GM12878 (cell line): Measurements from ENCODE around the gene ZNF559. TPM values are rescaled to one million over a fixed set of nuclear protein-coding genes. Genes with fewer than 3 reads are reported as not detected.
A peak's percentile ranks its signal among the peaks of the same experiment; 100 is the strongest.

Source experiments
- BHLHE40 ChIP-seq, 2 experiments: fragments of 450-650 bp in 1 of 2; IDR thresholded peaks; 2 replicates each; pipeline ENCODE4 v1.6.1; 2011 to 2017; ENCODE audit warnings: low read depth in 2 of 2, borderline replicate concordance in 1 of 2, improper control_type of control experiment in 1 of 2, low read length in 1 of 2, mild to moderate bottlenecking in 1 of 2
- DPF2 ChIP-seq: fragments of 450-650 bp; IDR thresholded peaks from 2 replicates; pipeline ENCODE4 v1.6.1; 2017; ENCODE audit warnings: mild to moderate bottlenecking
- EED ChIP-seq: sonication (generic); IDR thresholded peaks from 2 replicates; pipeline ENCODE4 v1.6.1; 2016; ENCODE audit warnings: antibody characterized with exemption, low read depth
- EGR1 ChIP-seq, 2 experiments: IDR thresholded peaks; 1 replicate in 1 of 2; 2 replicates in 1 of 2; pipeline ENCODE4 v1.6.1; 2011 to 2012; ENCODE audit warnings: low read depth in 2 of 2, low read length in 2 of 2, borderline replicate concordance in 1 of 2, mild to moderate bottlenecking in 1 of 2, moderate library complexity in 1 of 2
- FOS ChIP-seq: IDR thresholded peaks from 3 replicates; pipeline ENCODE4 v1.6.1; 2011; ENCODE audit warnings: borderline replicate concordance; ENCODE audit not compliant: insufficient read length; ENCODE audit errors: extremely low read depth
- HDGF ChIP-seq: fragments of 450-650 bp; IDR thresholded peaks from 2 replicates; pipeline ENCODE4 v1.6.1; 2016; ENCODE audit warnings: antibody characterized with exemption
- IKZF1 ChIP-seq: fragments of 450-650 bp; conservative IDR thresholded peaks from 2 replicates; pipeline ENCODE4 v1.6.1; 2017; ENCODE audit warnings: antibody characterized with exemption, mild to moderate bottlenecking
- NBN ChIP-seq: fragments of 450-650 bp; IDR thresholded peaks from 2 replicates; pipeline ENCODE4 v1.6.1; 2016
- NRF1 ChIP-seq: conservative IDR thresholded peaks from 2 replicates; pipeline ENCODE4 v1.6.1; 2011; ENCODE audit warnings: mild to moderate bottlenecking, low read depth, low read length, improper control_type of control experiment
- PKNOX1 ChIP-seq: fragments of 450-650 bp; IDR thresholded peaks from 2 replicates; pipeline ENCODE4 v1.6.1; 2016; ENCODE audit warnings: mild to moderate bottlenecking
- POLR2A ChIP-seq: IDR thresholded peaks from 2 replicates; pipeline ENCODE4 v1.6.1; 2011; ENCODE audit warnings: low read depth, mild to moderate bottlenecking, low read length
- POU2F2 ChIP-seq: IDR thresholded peaks from 3 replicates; pipeline ENCODE4 v1.6.1; 2011; ENCODE audit warnings: low read depth, mild to moderate bottlenecking, low read length, borderline replicate concordance
- RELB ChIP-seq: fragments of 450-650 bp; IDR thresholded peaks from 2 replicates; pipeline ENCODE4 v1.6.1; 2017; ENCODE audit warnings: low read depth, mild to moderate bottlenecking, moderate library complexity
- SIN3A ChIP-seq: IDR thresholded peaks from 2 replicates; pipeline ENCODE4 v1.6.1; 2012; ENCODE audit warnings: low read depth, low read length, improper control_type of control experiment
- polyA plus RNA-seq, 11 experiments: library from polyadenylated mRNA; depleted of rRNA in 4 of 11; unstranded in 6 of 11; stranded (reverse) in 5 of 11; fragments of >200 nt; fragmentation: Nextera tagmentation in 4 of 11; fragmentation: Illumina TruSeq in 1 of 11; extraction: Ambion mirVana in 4 of 11; extraction: Trizol in 1 of 11; gene quantifications; 1 replicate in 1 of 11; 2 replicates in 10 of 11; pipeline versions ENCODE4 v1.2.1 to v1.2.3, GENCODE V29; 2011 to 2016; ENCODE audit warnings: inconsistent platforms in 2 of 11, missing spikeins in 2 of 11, low read depth in 1 of 11
- total RNA-seq, 4 experiments: library from RNA; depleted of rRNA in 3 of 4; stranded (reverse); fragments of >200 nt in 3 of 4; fragmentation: Illumina TruSeq in 1 of 4; extraction: Trizol in 1 of 4; gene quantifications; 2 replicates each; pipeline versions ENCODE4 v1.2.1 to v1.2.3, GENCODE V29; 2013 to 2021

The ZNF559 gene
- total and polyA plus RNA-seq, 10 of the 15 experiments (the other 5 are each of a cell fraction or from before 2014, with no cell fraction given): 4.4 to 13.8 (median 9.8) TPM

GRCh38 chr19:9309139-9309973, 14.6 kb upstream of the ZNF559 start, which contains the start of gene ZNF699 (continued):
- TF ChIP-seq RELB (0 out of 2 replicates have a peak, but pooled peaks have one; percentile 31), POU2F2 (no peak), HDGF (peak; percentile 91), POLR2A (peak; percentile 87), FOS (no peak), NBN (0 out of 2 replicates have a peak, but pooled peaks have one; percentile 44), NRF1 (peak; percentile 56), PKNOX1 (0 out of 2 replicates have a peak, but pooled peaks have one; percentile 19), EGR1 (IDR thresholded peaks at IDR 0.05; ENCODE audit: borderline replicate concordance in 1 of 2, low read depth in 2 of 2, low read length in 2 of 2) (peak in 1 of 2 experiments; percentile 82; a peak in 2 of 3 replicates), BHLHE40 (IDR thresholded peaks at IDR 0.05; ENCODE audit: borderline replicate concordance in 1 of 2, low read depth in 2 of 2, low read length in 1 of 2) (peak in 1 of 2 experiments; percentile 21; a peak in 1 of 4 replicates), IKZF1 (peak; percentile 58), EED (peak; percentile 50; the same call in 1 of the 2 replicates), DPF2 (peak; percentile 40; the same call in 1 of the 2 replicates), SIN3A (0 out of 2 replicates have a peak, but pooled peaks have one; percentile 4)
